Esophagus muscularis mucosa (tissue), 4 donors: ENCODE data around the gene OCEL1. TPM values are rescaled to one million over a fixed set of nuclear protein-coding genes. Genes with fewer than 3 reads are reported as not detected.

ENCODE experiments used
- DNase-seq: peaks from one replicate; pipeline ENCODE4 v3.0.0-alpha.2; 2017; ENCODE audit errors: extremely low spot score
- H3K27ac ChIP-seq, 4 donors: fragments of 200-600 bp; sonication (generic); replicated peaks in 1 of 4; 1 replicate in 3 of 4; 2 replicates in 1 of 4; pipeline ENCODE4 v1.5.1; 2016 to 2019; ENCODE audit warnings: mild to moderate bottlenecking in 1 of 4
- H3K27me3 ChIP-seq, 4 donors: fragments of 200-600 bp; sonication (generic); one replicate each; pipeline versions ENCODE4 v1.5.1 to v1.6.0; 2016 to 2019
- H3K36me3 ChIP-seq, 4 donors: fragments of 200-600 bp; sonication (generic); one replicate each; pipeline ENCODE4 v1.5.1; 2016 to 2019
- H3K4me1 ChIP-seq, 4 donors: fragments of 200-600 bp; sonication (generic); one replicate each; pipeline ENCODE4 v1.5.1; 2016 to 2019
- H3K4me3 ChIP-seq, 4 donors: fragments of 200-600 bp; sonication (generic); 1 replicate in 2 of 4; 2 replicates in 2 of 4; pipeline ENCODE4 v1.5.1; 2016 to 2019; ENCODE audit warnings: mild to moderate bottlenecking in 4 of 4, moderate library complexity in 1 of 4
- H3K9me3 ChIP-seq, 4 donors: fragments of 200-600 bp; sonication (generic); 1 replicate in 3 of 4; 2 replicates in 1 of 4; pipeline ENCODE4 v1.5.1; 2016 to 2019
- CTCF ChIP-seq, 3 experiments: fragments of 200-600 bp in 2 of 3; fragments of 450-650 bp in 1 of 3; sonication (generic) in 2 of 3; IDR thresholded peaks; one replicate each; pipeline ENCODE4 v1.5.1; 2017 to 2019; ENCODE audit warnings: antibody characterized with exemption in 3 of 3, mild to moderate bottlenecking in 2 of 3, moderate library complexity in 1 of 3
- EP300 ChIP-seq: sonication (generic); formaldehyde crosslinking; IDR thresholded peaks from one replicate; pipeline ENCODE4 v1.6.1; 2017; ENCODE audit warnings: antibody characterized with exemption
- POLR2A ChIP-seq: fragments of 450-650 bp; IDR thresholded peaks from one replicate; pipeline ENCODE4 v1.6.1; 2017; ENCODE audit warnings: antibody characterized with exemption, moderate library complexity, mild to moderate bottlenecking, low read depth
- POLR2AphosphoS5 ChIP-seq, 2 donors: sonication (generic); formaldehyde crosslinking; IDR thresholded peaks; one replicate each; pipeline ENCODE4 v1.6.1; 2017; ENCODE audit warnings: antibody characterized with exemption in 2 of 2
- WGBS: methylation state at CpG from one replicate; pipeline ENCODE4 v1.1.5; 2018; 5-methylcytosine and 5-hydroxymethylcytosine counted together
- intact Hi-C: fragments of 100-400 bp; cut with DNase I; formaldehyde crosslinking; loops from one replicate; pipeline ENCODE4 v1.15.1; 2023
- total RNA-seq, 4 donors: library from RNA; depleted of rRNA; stranded (reverse); fragments of >200 nt; gene quantifications; one replicate each; pipeline versions ENCODE4 v1.1.0 to v1.2.1, GENCODE V29; 2016

Gene OCEL1
- total RNA-seq, 4 donors from 2014 or later: 6.3 to 18.8 (median 7.8) TPM

GRCh38 chr19:17245535-17245984 lies 19.5 kb downstream of the OCEL1 start, which contains the start of gene NR2F6:
TSS of gene NR2F6 (minus strand) at chr19:17245919. CDS start at chr19:17245220, 699 bp downstream.
- H3K36me3 ChIP-seq: peaks cover 0 to 7% (median 3%) of the 10 kb centered on the region in 4 donors
- intact Hi-C loops: no loop called here
- H3K27ac ChIP-seq: peak within 1 kb of the TSS; percentile 85 to 90 (median 87)
- DNase-seq: no peak
- no peaks in the 10 kb centered on the region for H3K27me3 ChIP-seq
- TF ChIP-seq EP300: no peak
- no peak for TF ChIP-seq CTCF (IDR thresholded peaks at IDR 0.05)
- TF ChIP-seq POLR2AphosphoS5 (IDR thresholded peaks at IDR 0.05): peak in 1 of 2 donors; percentile 76
- TF ChIP-seq POLR2A: no peak
- no peaks in the 10 kb centered on the region for H3K9me3 ChIP-seq
- H3K4me3 ChIP-seq: peak within 1 kb of the TSS; percentile 76 to 97 (median 90)
- 0% methylated on average over 3 of the region's 72 CpGs for WGBS
- peaks cover 37 to 62% (median 51%) of the 10 kb centered on the region in 4 donors for H3K4me1 ChIP-seq

GRCh38 chr19:17246681-17247425 lies 20.8 kb downstream of the OCEL1 start:
- no peaks in the 10 kb centered on the region for H3K27me3 ChIP-seq
- H3K4me1 ChIP-seq: peaks cover 28 to 50% (median 40%) of the 10 kb centered on the region in 4 donors
- DNase-seq: no peak
- H3K9me3 ChIP-seq: no peaks in the 10 kb centered on the region
- peak overlapping the region; percentile 76 to 97 (median 90) for H3K4me3 ChIP-seq
- intact Hi-C loops: no loop called here
- peak overlapping the region; percentile 85 to 90 (median 87) for H3K27ac ChIP-seq
- TF ChIP-seq CTCF (IDR thresholded peaks at IDR 0.05) (no peak), POLR2A (no peak), POLR2AphosphoS5 (IDR thresholded peaks at IDR 0.05) (no peak), EP300 (no peak)
- peaks cover 0 to 13% (median 2%) of the 10 kb centered on the region in 4 donors for H3K36me3 ChIP-seq
- WGBS: 19% methylated on average over 14 of the region's 21 CpGs

GRCh38 chr19:17248011-17248776 lies 22.2 kb downstream of the OCEL1 start:
- intact Hi-C loops: no loop called here
- peaks cover 15 to 36% (median 27%) of the 10 kb centered on the region in 4 donors for H3K4me1 ChIP-seq
- peak overlapping the region in 1 of 4 donors; percentile 14 for H3K27ac ChIP-seq
- no peaks in the 10 kb centered on the region for H3K27me3 ChIP-seq
- DNase-seq: no peak
- no peaks in the 10 kb centered on the region for H3K9me3 ChIP-seq
- TF ChIP-seq POLR2AphosphoS5 (IDR thresholded peaks at IDR 0.05) (no peak), CTCF (IDR thresholded peaks at IDR 0.05) (no peak), EP300 (no peak), POLR2A (no peak)
- 76% methylated on average over 13 of the region's 21 CpGs for WGBS
- H3K36me3 ChIP-seq: peaks cover 0 to 19% (median 2%) of the 10 kb centered on the region in 4 donors
- no peak overlapping the region for H3K4me3 ChIP-seq

DNA sequence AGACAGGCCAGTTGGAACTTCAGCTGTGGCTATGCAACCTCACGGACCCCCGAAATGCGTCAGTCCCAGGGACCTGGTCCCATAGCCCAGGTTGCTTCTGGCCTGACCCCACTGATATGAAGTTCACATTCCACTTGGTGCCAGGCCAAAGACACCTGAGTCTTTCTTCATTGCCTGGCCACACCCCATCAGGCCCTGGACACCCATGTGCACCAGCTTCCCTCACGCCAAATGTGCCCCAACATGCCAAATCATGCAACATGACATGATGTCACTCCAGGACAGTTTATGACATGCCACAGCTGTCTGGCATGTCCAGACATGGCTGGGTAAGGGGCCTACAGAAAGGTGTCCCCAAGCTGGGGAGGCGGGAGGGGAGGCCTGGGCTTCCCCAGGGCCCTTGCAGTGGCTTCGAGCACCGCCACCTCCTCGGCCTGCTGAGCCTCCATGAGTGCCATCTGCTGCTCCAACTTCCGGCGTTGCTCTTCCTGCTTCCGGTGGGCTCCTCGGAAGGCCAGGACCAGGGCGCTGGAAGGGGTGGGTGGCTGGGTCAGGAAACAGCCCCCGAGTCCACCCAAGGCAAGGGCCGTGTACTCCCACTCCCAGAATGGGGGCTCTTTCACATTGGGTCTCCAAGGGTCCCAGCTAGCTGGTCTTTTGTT lies 24.0 kb downstream of the OCEL1 start:
- TF ChIP-seq POLR2AphosphoS5 (IDR thresholded peaks at IDR 0.05): no peak
- TF ChIP-seq CTCF (IDR thresholded peaks at IDR 0.05): no peak
- no peak for TF ChIP-seq EP300
- TF ChIP-seq POLR2A: no peak
- Histone ChIP-seq H3K9me3 (no peaks in the 10 kb centered on the region), H3K4me3 (no peak overlapping the region), H3K27me3 (no peaks in the 10 kb centered on the region), H3K4me1 (peaks cover 10 to 19% (median 14%) of the 10 kb centered on the region in 4 donors), H3K36me3 (peaks cover 0 to 25% (median 2%) of the 10 kb centered on the region in 4 donors), H3K27ac (no peak overlapping the region)
- 89% methylated on average over 8 of the region's 15 CpGs for WGBS
- intact Hi-C loops: no loop called here
- no peak for DNase-seq
